Measurements from ENCODE around the gene DYNC1LI1. TPM values are rescaled to one million over a fixed set of nuclear protein-coding genes. Genes with fewer than 3 reads are reported as not detected.
A peak's percentile ranks its signal among the peaks of the same experiment; 100 is the strongest.

DYNC1LI1 gene
- total RNA-seq, 1 donor from 2014 or later = 81.7 TPM

- no peak for TF ChIP-seq CTCF (IDR thresholded peaks at IDR 0.05; ENCODE audit: unreplicated experiment)
- Mint-ChIP-seq H3K27me3 (ENCODE audit: unreplicated experiment) (peaks cover 9% of the 10 kb centered on the region), H3K36me3 (ENCODE audit: low read depth, unreplicated experiment) (peaks cover 19% of the 10 kb centered on the region), H3K4me3 (ENCODE audit: unreplicated experiment) (no peak overlapping the region), H3K4me1 (ENCODE audit: unreplicated experiment) (peaks cover 52% of the 10 kb centered on the region), H3K9me3 (ENCODE audit: unreplicated experiment) (no peaks in the 10 kb centered on the region), H3K27ac (ENCODE audit: unreplicated experiment) (no peak overlapping the region)
- no peak for DNase-seq (ENCODE audit: low spot score)
Measured at GRCh38 chr3:32499585-32499984, 71.1 kb downstream of the DYNC1LI1 start.

- Mint-ChIP-seq H3K27ac (ENCODE audit: unreplicated experiment) (no peak overlapping the region), H3K4me1 (ENCODE audit: unreplicated experiment) (peaks cover 49% of the 10 kb centered on the region), H3K4me3 (ENCODE audit: unreplicated experiment) (no peak overlapping the region), H3K9me3 (ENCODE audit: unreplicated experiment) (no peaks in the 10 kb centered on the region), H3K36me3 (ENCODE audit: low read depth, unreplicated experiment) (peaks cover 17% of the 10 kb centered on the region), H3K27me3 (ENCODE audit: unreplicated experiment) (peaks cover 9% of the 10 kb centered on the region)
- TF ChIP-seq CTCF (IDR thresholded peaks at IDR 0.05; ENCODE audit: unreplicated experiment) = no peak
- DNase-seq (ENCODE audit: low spot score) = no peak
Measured at GRCh38 chr3:32498992-32499391, 71.7 kb downstream of the DYNC1LI1 start.

- H3K27me3 Mint-ChIP-seq (ENCODE audit: unreplicated experiment) = peaks cover 9% of the 10 kb centered on the region
- H3K9me3 Mint-ChIP-seq (ENCODE audit: unreplicated experiment) = no peaks in the 10 kb centered on the region
- peak overlapping the region; percentile 8 for H3K27ac Mint-ChIP-seq (ENCODE audit: unreplicated experiment)
- no peak for DNase-seq (ENCODE audit: low spot score)
- peaks cover 43% of the 10 kb centered on the region for H3K4me1 Mint-ChIP-seq (ENCODE audit: unreplicated experiment)
- peaks cover 16% of the 10 kb centered on the region for H3K36me3 Mint-ChIP-seq (ENCODE audit: low read depth, unreplicated experiment)
- H3K4me3 Mint-ChIP-seq (ENCODE audit: unreplicated experiment) = peak overlapping the region; percentile 35
- no peak for TF ChIP-seq CTCF (IDR thresholded peaks at IDR 0.05; ENCODE audit: unreplicated experiment)
Measured at GRCh38 chr3:32498252-32498651, 72.4 kb downstream of the DYNC1LI1 start.

- no peaks in the 10 kb centered on the region for H3K9me3 Mint-ChIP-seq (ENCODE audit: unreplicated experiment)
- H3K4me3 Mint-ChIP-seq (ENCODE audit: unreplicated experiment) = peak overlapping the region; percentile 47
- DNase-seq (ENCODE audit: low spot score) = no peak
- no peak overlapping the region for H3K27ac Mint-ChIP-seq (ENCODE audit: unreplicated experiment)
- peaks cover 32% of the 10 kb centered on the region for H3K4me1 Mint-ChIP-seq (ENCODE audit: unreplicated experiment)
- H3K27me3 Mint-ChIP-seq (ENCODE audit: unreplicated experiment) = peaks cover 1% of the 10 kb centered on the region
- peaks cover 10% of the 10 kb centered on the region for H3K36me3 Mint-ChIP-seq (ENCODE audit: low read depth, unreplicated experiment)
- TF ChIP-seq CTCF (IDR thresholded peaks at IDR 0.05; ENCODE audit: unreplicated experiment) = no peak
Measured at GRCh38 chr3:32495609-32496008, 75.0 kb downstream of the DYNC1LI1 start.

GRCh38 chr3:32495085-32495484 is 75.6 kb downstream of the DYNC1LI1 start:
- H3K27me3 Mint-ChIP-seq (ENCODE audit: unreplicated experiment) = peaks cover 1% of the 10 kb centered on the region
- H3K9me3 Mint-ChIP-seq (ENCODE audit: unreplicated experiment) = no peaks in the 10 kb centered on the region
- no peak overlapping the region for H3K4me3 Mint-ChIP-seq (ENCODE audit: unreplicated experiment)
- H3K36me3 Mint-ChIP-seq (ENCODE audit: low read depth, unreplicated experiment) = peaks cover 10% of the 10 kb centered on the region
- H3K27ac Mint-ChIP-seq (ENCODE audit: unreplicated experiment) = no peak overlapping the region
- no peak for TF ChIP-seq CTCF (IDR thresholded peaks at IDR 0.05; ENCODE audit: unreplicated experiment)
- peaks cover 27% of the 10 kb centered on the region for H3K4me1 Mint-ChIP-seq (ENCODE audit: unreplicated experiment)
- no peak for DNase-seq (ENCODE audit: low spot score)

Measured in endothelial cell (in vitro differentiated cells).